ENCODE data around the gene EGFR.

The EGFR gene

DNA sequence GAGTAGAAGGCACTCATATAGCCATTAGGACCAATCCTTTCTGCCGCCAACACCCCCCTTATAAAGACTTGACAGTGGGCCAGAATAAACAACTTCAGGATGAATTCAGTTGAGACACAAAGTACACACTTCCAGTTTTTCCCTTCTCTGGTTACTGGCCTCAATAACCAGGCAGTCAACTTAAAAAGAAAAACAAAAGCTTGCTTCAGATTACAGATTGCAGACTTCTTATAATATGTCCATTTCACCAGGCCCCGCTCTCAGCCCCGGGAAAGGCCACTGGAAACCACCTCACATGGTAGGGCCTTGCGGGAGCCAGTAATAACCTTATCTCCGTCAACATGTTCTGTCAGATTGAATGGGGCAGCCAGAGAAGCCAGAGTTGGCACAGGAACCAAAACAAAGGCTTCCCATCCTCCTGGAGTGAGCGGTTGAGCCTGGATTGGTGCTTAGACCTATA lies 108.8 kb downstream of the EGFR start:
- DNase-seq (ENCODE audit: low read depth) = no peak

GRCh38 chr7:55128693-55129394 lies 110.0 kb downstream of the EGFR start:
- no peak for DNase-seq (ENCODE audit: low read depth)

GRCh38 chr7:55129541-55130394 lies 111.0 kb downstream of the EGFR start:
- no peak for DNase-seq (ENCODE audit: low read depth)

DNA sequence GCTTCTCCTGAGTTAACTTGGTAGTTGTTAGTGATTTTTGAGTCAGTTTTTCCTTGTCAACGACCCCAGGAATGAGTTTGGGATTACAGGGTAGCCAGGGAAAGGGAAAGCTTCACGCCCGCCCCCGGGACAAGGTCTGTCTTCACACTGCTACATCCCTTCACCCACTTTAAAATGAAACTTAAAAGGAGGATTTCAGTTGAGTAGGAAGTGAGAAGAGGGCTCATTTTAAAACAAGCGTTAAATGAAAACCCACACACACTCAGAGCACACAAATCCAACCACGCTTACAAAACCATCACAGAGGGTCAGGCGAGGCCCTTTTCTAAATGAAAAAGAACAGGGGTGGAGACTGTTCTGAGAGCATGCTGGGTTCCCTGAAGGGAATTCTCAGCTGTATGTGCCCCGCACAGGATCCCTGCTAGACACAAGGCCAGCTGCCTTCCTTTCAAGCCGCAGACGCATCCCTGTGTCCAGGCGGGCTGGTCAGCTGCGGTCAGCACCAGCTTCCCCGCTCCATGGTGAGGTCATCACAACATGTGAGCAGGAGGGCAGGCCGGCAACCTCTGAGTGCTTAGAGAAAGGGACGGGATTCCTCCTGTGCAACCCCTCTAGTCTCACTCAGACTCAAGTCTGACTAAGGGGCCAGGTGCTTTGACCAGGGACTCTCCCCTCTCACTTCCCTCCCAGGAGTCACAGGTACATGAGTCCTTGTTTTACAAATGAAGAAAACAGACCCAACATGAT lies 111.8 kb downstream of the EGFR start:
- DNase-seq (ENCODE audit: low read depth) = no peak

DNA sequence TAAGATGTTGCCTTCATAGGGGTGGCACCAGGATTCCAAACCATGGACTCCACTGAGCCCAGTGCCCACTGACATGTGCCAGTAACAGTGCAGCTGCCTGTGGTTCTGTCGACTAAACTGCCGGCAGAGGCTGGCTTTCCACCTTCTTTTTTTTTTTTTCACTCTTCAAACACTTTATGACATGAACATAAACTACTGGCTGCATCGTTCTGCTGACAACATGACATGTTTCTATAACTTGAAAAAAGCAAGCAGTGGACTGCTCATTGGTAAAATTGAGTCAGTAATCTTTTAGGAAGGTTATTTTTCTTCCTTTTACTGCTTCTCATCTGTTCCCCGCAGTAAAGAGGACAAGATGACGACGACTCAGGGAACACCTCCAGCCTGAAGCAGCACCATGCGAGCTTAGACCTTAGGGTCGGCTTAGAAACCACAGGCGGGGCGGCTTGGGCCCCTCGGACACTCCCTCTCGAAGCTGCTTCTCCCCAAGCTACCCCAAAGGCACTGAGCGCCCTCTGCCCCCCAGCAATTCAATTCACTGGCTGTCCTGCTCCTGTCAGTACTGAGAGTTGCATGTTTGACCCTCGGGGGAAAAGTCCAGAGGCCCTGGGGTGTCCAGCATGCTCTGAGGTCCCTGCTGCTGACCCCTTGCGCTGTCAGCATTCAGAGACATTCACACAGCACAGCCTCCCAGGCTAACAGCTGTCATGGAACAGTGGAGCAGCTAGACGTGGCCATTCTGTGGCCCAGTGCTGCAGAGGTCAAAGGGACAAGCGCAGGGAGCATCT lies 112.5 kb downstream of the EGFR start:
- no peak for DNase-seq (ENCODE audit: low read depth)

- DNase-seq (ENCODE audit: low read depth) = no peak
Measured at GRCh38 chr7:55132550-55132889, 113.7 kb downstream of the EGFR start.

DNA sequence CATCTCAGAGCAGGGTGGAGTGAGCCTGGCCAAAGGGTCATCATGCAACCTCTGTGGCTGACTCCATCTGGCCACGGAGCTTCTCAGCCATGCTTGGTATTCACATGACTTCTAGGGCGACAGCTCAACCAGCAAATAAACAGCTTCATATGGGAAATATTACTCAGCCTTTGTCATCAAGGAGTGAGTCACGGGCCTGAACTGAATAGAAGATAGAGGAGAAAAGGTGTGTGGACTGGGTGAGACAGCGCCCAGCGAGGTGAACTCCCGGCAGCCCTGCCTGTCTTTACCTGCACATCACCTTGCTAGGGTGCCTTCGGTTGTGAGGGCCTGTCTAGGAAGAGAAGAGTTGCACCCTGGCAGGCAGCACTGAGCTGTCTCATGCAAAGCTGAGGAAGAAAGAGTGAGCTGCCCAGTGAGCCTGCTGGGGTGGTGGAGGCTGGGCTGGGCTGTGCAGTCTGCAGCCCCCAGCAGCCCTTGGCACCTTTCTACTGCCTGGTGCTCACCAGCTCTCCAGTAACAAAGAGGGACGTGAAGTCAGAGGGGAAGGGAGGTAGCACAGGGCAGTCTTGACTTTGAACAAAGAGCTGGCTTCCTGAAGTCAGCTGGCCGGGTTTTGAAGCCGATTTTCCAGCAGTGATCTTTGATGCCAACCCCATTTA lies 114.2 kb downstream of the EGFR start:
- no peak for DNase-seq (ENCODE audit: low read depth)

GRCh38 chr7:55133630-55134358 lies 115.0 kb downstream of the EGFR start:
- no peak for DNase-seq (ENCODE audit: low read depth)

DNA sequence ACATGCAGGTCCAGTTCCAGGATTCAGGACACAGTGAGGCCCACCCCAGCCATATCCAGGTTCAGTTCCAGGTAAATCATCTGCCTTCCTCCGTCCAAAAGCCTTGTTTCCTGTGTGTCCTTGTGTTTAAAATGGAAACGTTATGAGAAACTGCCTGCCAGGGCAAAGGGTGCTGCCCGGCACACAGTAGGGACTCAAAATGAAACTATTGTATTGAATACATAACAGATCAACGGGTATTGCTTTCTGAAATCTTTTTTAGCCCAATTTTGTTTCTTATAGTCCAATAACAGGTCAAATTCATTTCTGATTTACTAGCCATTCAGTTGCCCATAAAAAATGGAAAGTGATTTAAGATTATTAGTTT lies 115.5 kb downstream of the EGFR start:
- no peak for DNase-seq (ENCODE audit: low read depth)

- no peak for DNase-seq (ENCODE audit: low read depth)
Measured at GRCh38 chr7:55134786-55135185, 116.0 kb downstream of the EGFR start.

GRCh38 chr7:55135462-55135861 lies 116.6 kb downstream of the EGFR start:
- no peak for DNase-seq (ENCODE audit: low read depth)

- no peak for DNase-seq (ENCODE audit: low read depth)
Measured at GRCh38 chr7:55138663-55139062, 119.8 kb downstream of the EGFR start.

DNA sequence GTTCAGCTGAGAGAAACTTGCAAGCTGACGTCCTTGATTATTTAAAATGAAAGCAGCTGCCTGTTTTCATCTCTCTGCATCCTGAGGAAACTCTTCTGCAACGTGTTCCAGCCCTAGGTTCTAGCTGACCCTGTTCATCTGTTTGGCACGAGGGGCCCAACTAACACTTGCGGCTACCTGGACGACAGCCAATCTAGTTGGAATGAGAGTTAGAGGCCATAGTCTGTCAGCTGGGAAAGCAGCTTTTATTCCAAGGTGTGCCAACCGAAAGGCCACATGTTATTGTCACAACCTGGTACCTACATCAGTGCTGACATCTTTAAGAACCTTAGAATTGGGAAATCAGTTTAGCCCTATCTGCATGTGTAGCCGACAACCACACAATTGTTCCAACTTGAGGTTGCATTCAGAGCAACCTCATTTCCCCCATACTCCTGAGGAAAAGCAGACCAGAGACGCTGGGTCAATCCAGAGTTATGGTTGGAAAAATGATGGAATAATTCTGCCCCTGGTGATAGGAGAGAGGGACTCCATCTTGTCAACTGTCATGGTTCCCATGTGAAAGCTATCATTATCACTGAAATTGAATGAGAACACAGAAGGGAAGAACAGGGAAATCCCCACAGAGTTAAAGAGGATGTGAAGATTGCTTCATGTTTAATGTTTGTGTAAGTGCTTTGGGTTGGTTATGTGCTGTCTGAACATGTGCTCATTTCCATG lies 121.6 kb downstream of the EGFR start:
- DNase-seq (ENCODE audit: low read depth) = no peak

- DNase-seq (ENCODE audit: low read depth) = no peak
Measured at GRCh38 chr7:55140941-55141278, 122.1 kb downstream of the EGFR start.

DNA sequence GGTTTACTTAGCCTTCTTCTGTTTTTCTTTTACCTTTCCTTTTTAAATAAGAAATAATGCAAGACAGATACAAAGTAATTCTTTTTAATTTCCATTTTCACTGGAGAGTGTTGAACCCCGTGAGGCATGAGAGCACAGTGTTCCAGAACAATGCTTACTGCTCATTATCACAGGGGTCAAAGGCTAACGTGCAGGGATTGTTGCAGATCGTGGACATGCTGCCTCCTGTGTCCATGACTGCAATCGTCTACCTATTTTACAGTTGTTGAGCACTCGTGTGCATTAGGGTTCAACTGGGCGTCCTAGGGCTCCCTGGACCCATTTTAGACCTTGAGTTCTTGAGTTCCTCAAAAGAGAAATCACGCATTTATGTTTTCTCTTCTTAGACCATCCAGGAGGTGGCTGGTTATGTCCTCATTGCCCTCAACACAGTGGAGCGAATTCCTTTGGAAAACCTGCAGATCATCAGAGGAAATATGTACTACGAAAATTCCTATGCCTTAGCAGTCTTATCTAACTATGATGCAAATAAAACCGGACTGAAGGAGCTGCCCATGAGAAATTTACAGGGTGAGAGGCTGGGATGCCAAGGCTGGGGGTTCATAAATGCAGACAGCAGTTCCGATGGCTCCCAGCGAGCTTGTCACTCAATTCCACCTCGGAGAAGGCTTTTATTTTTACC lies 124.2 kb downstream of the EGFR start:
- no peak for DNase-seq (ENCODE audit: low read depth)

- no peak for DNase-seq (ENCODE audit: low read depth)
Measured at GRCh38 chr7:55144333-55145317, 125.8 kb downstream of the EGFR start.

DNA sequence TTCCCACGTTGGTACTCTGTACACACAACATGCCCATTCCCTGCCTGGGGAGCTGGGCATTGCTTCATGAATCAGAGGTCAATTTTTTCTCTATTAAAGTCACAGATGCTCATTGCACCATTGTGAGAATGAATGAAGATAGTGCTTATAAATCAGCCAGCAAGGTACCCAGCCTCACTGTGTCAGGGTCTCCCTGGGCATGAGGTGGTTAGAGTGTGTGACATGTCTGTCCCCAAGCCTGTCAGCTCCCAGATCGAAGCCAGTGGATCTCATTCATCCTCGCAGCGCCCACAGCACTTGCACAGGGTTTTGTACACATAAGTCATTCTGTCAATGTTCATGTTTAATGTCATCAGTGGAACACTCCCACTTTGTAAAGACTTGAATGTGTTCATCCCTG lies 126.8 kb downstream of the EGFR start:
- DNase-seq (ENCODE audit: low read depth) = no peak

DNA sequence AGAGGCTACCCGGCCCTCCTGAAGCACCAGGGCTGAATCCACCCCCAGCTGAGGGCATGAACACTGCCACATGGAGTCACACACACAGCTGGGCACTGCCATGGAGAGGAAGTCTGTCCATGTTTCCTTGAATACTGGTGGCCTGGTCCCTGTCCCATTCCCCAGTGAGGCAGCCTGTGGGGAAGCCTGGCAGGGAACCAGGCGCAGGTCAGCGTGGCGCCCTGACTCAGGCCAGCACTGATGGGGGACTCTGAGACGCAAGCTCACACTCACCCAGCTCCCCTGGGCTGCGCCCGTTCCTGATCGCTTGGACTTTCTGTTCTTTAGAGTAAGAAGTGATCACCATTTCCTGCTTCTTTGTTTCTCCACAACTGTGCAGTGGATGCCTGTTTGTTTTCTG lies 128.3 kb downstream of the EGFR start:
- DNase-seq (ENCODE audit: low read depth) = no peak

DNA sequence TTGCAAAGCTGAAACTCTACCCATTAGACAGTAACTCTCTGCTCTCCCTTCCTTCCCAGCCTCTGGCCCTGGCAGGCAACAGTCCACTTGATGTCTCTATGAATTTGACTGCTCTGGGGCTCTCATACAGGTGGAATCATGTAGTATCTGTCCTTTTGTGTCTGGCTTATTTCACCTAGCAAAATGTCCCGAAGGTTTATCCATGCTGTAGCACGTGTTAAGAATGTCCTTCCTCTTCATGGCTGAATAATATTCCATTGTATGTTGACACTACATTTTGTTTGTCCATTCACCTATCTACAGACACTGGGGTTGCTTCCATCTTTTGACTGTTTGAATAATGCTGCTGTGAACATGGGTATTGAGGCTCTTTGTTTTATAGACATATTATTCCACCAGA lies 128.9 kb downstream of the EGFR start:
- no peak for DNase-seq (ENCODE audit: low read depth)
